IPS-11a (cell line): ENCODE data around the gene MEGF6.
A peak's percentile ranks its signal among the peaks of the same experiment; 100 is the strongest.

Source experiments
- H3K4me3 ChIP-seq: one replicate; pipeline ENCODE4 v1.5.1; 2013; ENCODE audit warnings: low read depth, low read length, control low read depth

The MEGF6 gene

GRCh38 chr1:3610527-3611169 is 660 bp downstream of the MEGF6 start:
- H3K4me3 ChIP-seq: peak overlapping the region; percentile 47

- H3K4me3 ChIP-seq: no peak overlapping the region
Observed at GRCh38 chr1:3609769-3610526, 1.4 kb downstream of the MEGF6 start.

GRCh38 chr1:3609016-3609768 is 2.1 kb downstream of the MEGF6 start:
- no peak overlapping the region for H3K4me3 ChIP-seq

- no peak overlapping the region for H3K4me3 ChIP-seq
Observed at GRCh38 chr1:3608154-3608553, 3.2 kb downstream of the MEGF6 start.

GRCh38 chr1:3607703-3608065 is 3.6 kb downstream of the MEGF6 start:
- no peak overlapping the region for H3K4me3 ChIP-seq

GRCh38 chr1:3606779-3607702 is 4.3 kb downstream of the MEGF6 start:
- H3K4me3 ChIP-seq: no peak overlapping the region

GRCh38 chr1:3604997-3605823 is 6.1 kb downstream of the MEGF6 start:
- H3K4me3 ChIP-seq: no peak overlapping the region

- H3K4me3 ChIP-seq: no peak overlapping the region
Observed at GRCh38 chr1:3604468-3604974, 6.8 kb downstream of the MEGF6 start.

- no peak overlapping the region for H3K4me3 ChIP-seq
Observed at GRCh38 chr1:3603571-3604467, 7.5 kb downstream of the MEGF6 start.

GRCh38 chr1:3603156-3603555 is 8.2 kb downstream of the MEGF6 start:
- H3K4me3 ChIP-seq: no peak overlapping the region

- no peak overlapping the region for H3K4me3 ChIP-seq
Observed at GRCh38 chr1:3602375-3602774, 8.9 kb downstream of the MEGF6 start.

- no peak overlapping the region for H3K4me3 ChIP-seq
Observed at GRCh38 chr1:3601743-3602142, 9.6 kb downstream of the MEGF6 start.

GRCh38 chr1:3600354-3600753 is 11.0 kb downstream of the MEGF6 start:
- no peak overlapping the region for H3K4me3 ChIP-seq

- no peak overlapping the region for H3K4me3 ChIP-seq
Observed at GRCh38 chr1:3599816-3600215, 11.5 kb downstream of the MEGF6 start.

GRCh38 chr1:3599286-3599811 is 12.0 kb downstream of the MEGF6 start:
- no peak overlapping the region for H3K4me3 ChIP-seq

GRCh38 chr1:3598522-3599285 is 12.6 kb downstream of the MEGF6 start:
- no peak overlapping the region for H3K4me3 ChIP-seq

- no peak overlapping the region for H3K4me3 ChIP-seq
Observed at GRCh38 chr1:3598051-3598491, 13.2 kb downstream of the MEGF6 start.

- H3K4me3 ChIP-seq: no peak overlapping the region
Observed at GRCh38 chr1:3597599-3597964, 13.7 kb downstream of the MEGF6 start.
